Stimulated activated CD8-positive, alpha-beta memory T cell treated with anti-CD3 and anti-CD28 coated beads, Interleukin-15, amount 100 ng/mL, for 4 hours (primary cell): ENCODE results near the gene IFT20.
A peak's percentile ranks its signal among the peaks of the same experiment; 100 is the strongest.

ENCODE experiments used
- DNase-seq, 2 donors: peaks; one replicate each; pipeline ENCODE4 v3.0.0-alpha.2; 2020; ENCODE audit warnings: low read depth in 2 of 2

The IFT20 gene

GRCh38 chr17:28335201-28335958 lies at the start of gene IFT20, which contains the start of gene TNFAIP1:
Gene IFT20, minus strand, starts transcription at chr17:28335472. Its CDS starts 3,487 bp downstream, at chr17:28331985.
Gene TNFAIP1, plus strand, starts transcription at chr17:28335761. Its CDS starts 3,761 bp downstream, at chr17:28339522.
- peak; percentile 95 to 99 for DNase-seq

GRCh38 chr17:28385037-28385400 lies 49.7 kb upstream of the IFT20 start:
- DNase-seq = no peak

GRCh38 chr17:28384281-28385036 lies 49.2 kb upstream of the IFT20 start:
- peak; percentile 16 to 32 for DNase-seq

GRCh38 chr17:28381141-28381825 lies 46.0 kb upstream of the IFT20 start:
- no peak for DNase-seq

- no peak for DNase-seq
Measured at GRCh38 chr17:28379814-28380801, 44.8 kb upstream of the IFT20 start.

- DNase-seq = no peak
Measured at GRCh38 chr17:28372945-28373274, 37.6 kb upstream of the IFT20 start.

- DNase-seq = no peak
Measured at GRCh38 chr17:28372203-28372944, 37.1 kb upstream of the IFT20 start.

- peak; percentile 70 to 71 for DNase-seq
Measured at GRCh38 chr17:28371245-28372202, 36.3 kb upstream of the IFT20 start, which contains the start of gene SARM1. Gene SARM1, plus strand, starts transcription at chr17:28371694. Its CDS starts 339 bp downstream, at chr17:28372033.

GRCh38 chr17:28370744-28371103 lies 35.5 kb upstream of the IFT20 start:
- no peak for DNase-seq

- DNase-seq = no peak
Measured at GRCh38 chr17:28370035-28370743, 34.9 kb upstream of the IFT20 start, which contains the start of gene VTN. Gene VTN, minus strand, starts transcription at chr17:28370307. Its CDS starts 104 bp downstream, at chr17:28370203.

GRCh38 chr17:28369684-28370034 lies 34.4 kb upstream of the IFT20 start:
- no peak for DNase-seq

GRCh38 chr17:28368915-28369683 lies 33.8 kb upstream of the IFT20 start:
- no peak for DNase-seq

- no peak for DNase-seq
Measured at GRCh38 chr17:28368306-28368831, 33.1 kb upstream of the IFT20 start.

GRCh38 chr17:28367641-28368305 lies 32.5 kb upstream of the IFT20 start:
- DNase-seq = no peak

GRCh38 chr17:28366605-28367004 lies 31.3 kb upstream of the IFT20 start:
- DNase-seq = no peak

GRCh38 chr17:28365487-28365886 lies 30.2 kb upstream of the IFT20 start:
- no peak for DNase-seq
